H1 (cell line): Measurements from ENCODE around the gene CRNKL1. TPM values are rescaled to one million over a fixed set of nuclear protein-coding genes. Genes with fewer than 3 reads are reported as not detected.

ENCODE experiments used
- CTCF ChIA-PET: fragments of 300-600 bp; sonication (Branson Sonifier 250); formaldehyde crosslinking; loops from one replicate; lab custom pipeline; 2021; ENCODE audit not compliant: partially characterized antibody; lab: Charles Lee
- POLR2A ChIA-PET: fragments of 300-600 bp; sonication (Branson Sonifier 250); formaldehyde crosslinking; loops from one replicate; lab custom pipeline; 2021; ENCODE audit warnings: inconsistent platforms; ENCODE audit not compliant: partially characterized antibody; lab: Charles Lee
- DNase-seq, 2 experiments: peaks; one replicate each; pipeline versions ENCODE4 v3.0.0 to v3.0.0-alpha.2; 2010 to 2022; ENCODE audit warnings: low spot score in 2 of 2, low read depth in 1 of 2, mixed read lengths in 1 of 2
- FAIRE-seq: peaks from 2 replicates; lab custom pipeline; 2011; peaks lifted over from hg19 to GRCh38; lab: Jason Lieb, UNC
- H2AFZ ChIP-seq: 2 replicates; pipeline ENCODE4 v1.8.1; 2012; ENCODE audit warnings: low read length, inconsistent platforms
- H2AK5ac ChIP-seq: 2 replicates; pipeline ENCODE4 v1.6.1; 2013; ENCODE audit warnings: low read depth, low read length
- H2BK120ac ChIP-seq: replicated peaks from 2 replicates; pipeline ENCODE3; 2013; ENCODE audit warnings: low read depth, low read length, inconsistent platforms
- H2BK12ac ChIP-seq: 2 replicates; pipeline ENCODE4 v1.6.1; 2013; ENCODE audit warnings: low read depth, low read length
- H2BK15ac ChIP-seq: 2 replicates; pipeline ENCODE4 v1.6.1; 2013; ENCODE audit warnings: low read length
- H2BK20ac ChIP-seq: 2 replicates; pipeline ENCODE4 v1.6.1; 2013; ENCODE audit warnings: low read length
- H2BK5ac ChIP-seq: 2 replicates; pipeline ENCODE4 v1.6.1; 2013; ENCODE audit warnings: low read depth, low read length
- H3K14ac ChIP-seq: 2 replicates; pipeline ENCODE4 v1.6.1; 2013; ENCODE audit warnings: inconsistent platforms; ENCODE audit not compliant: insufficient read length
- H3K18ac ChIP-seq: 2 replicates; pipeline ENCODE4 v1.6.1; 2013; ENCODE audit warnings: low read length; ENCODE audit errors: extremely low read depth
- H3K23ac ChIP-seq: 2 replicates; pipeline ENCODE4 v1.6.1; 2013; ENCODE audit warnings: inconsistent platforms; ENCODE audit not compliant: insufficient read length
- H3K23me2 ChIP-seq: 2 replicates; pipeline ENCODE4 v1.6.1; 2013; ENCODE audit warnings: low read depth, low read length
- H3K27ac ChIP-seq: 2 replicates; pipeline ENCODE4 v1.6.1; 2011; ENCODE audit warnings: low read depth, low read length, inconsistent platforms
- H3K27me3 ChIP-seq, 4 experiments: replicated peaks in 1 of 4; 1 replicate in 1 of 4; 2 replicates in 3 of 4; pipeline versions ENCODE4 v1.6.1 to v1.8.1; 2011 to 2013; ENCODE audit warnings: low read length in 3 of 4, mild to moderate bottlenecking in 3 of 4, inconsistent platforms in 2 of 4, mixed read lengths in 2 of 4, moderate library complexity in 1 of 4; ENCODE audit not compliant: control insufficient read depth in 3 of 4, insufficient read depth in 3 of 4; ENCODE audit errors: extremely low read depth in 1 of 4
- H3K36me3 ChIP-seq, 4 experiments: 2 replicates each; pipeline versions ENCODE4 v1.6.1 to v1.8.1; 2011 to 2013; ENCODE audit warnings: mild to moderate bottlenecking in 4 of 4, low read length in 3 of 4, moderate library complexity in 2 of 4, control low read depth in 1 of 4, inconsistent platforms in 1 of 4; ENCODE audit not compliant: insufficient read depth in 4 of 4, control insufficient read depth in 2 of 4
- H3K4ac ChIP-seq: replicated peaks from 2 replicates; pipeline ENCODE3; 2013; ENCODE audit warnings: low read length, low read depth, mixed read lengths, inconsistent platforms; ENCODE audit not compliant: insufficient read length
- H3K4me1 ChIP-seq, 4 experiments: replicated peaks in 1 of 4; 1 replicate in 1 of 4; 2 replicates in 3 of 4; pipeline versions ENCODE4 v1.6.1 to v1.8.1; 2011 to 2013; ENCODE audit warnings: low read length in 3 of 4, inconsistent platforms in 2 of 4, mixed read lengths in 1 of 4; ENCODE audit not compliant: insufficient read depth in 4 of 4, control insufficient read depth in 3 of 4
- H3K4me2 ChIP-seq, 2 experiments: 2 replicates each; pipeline versions ENCODE4 v1.6.1 to v1.8.1; 2011 to 2013; ENCODE audit warnings: low read depth in 2 of 2, low read length in 2 of 2, control low read depth in 1 of 2, inconsistent platforms in 1 of 2, mild to moderate bottlenecking in 1 of 2; ENCODE audit not compliant: insufficient read depth in 1 of 2
- H3K4me3 ChIP-seq, 4 experiments: fragments of 200-600, 300-600 bp in 1 of 4; sonication (generic), shearing (Covaris generic), sonication (Bioruptor Twin) in 1 of 4; 2 replicates each; pipeline versions ENCODE4 v1.5.1 to v1.8.1; 2011 to 2016; ENCODE audit warnings: low read length in 4 of 4, low read depth in 3 of 4, control low read depth in 2 of 4, inconsistent platforms in 2 of 4, mild to moderate bottlenecking in 2 of 4, mixed read lengths in 1 of 4, moderate library complexity in 1 of 4; ENCODE audit not compliant: insufficient read depth in 2 of 4; ENCODE audit errors: extremely low read depth in 1 of 4
- H3K56ac ChIP-seq: replicated peaks from 2 replicates; pipeline ENCODE3; 2013; ENCODE audit warnings: low read depth, mild to moderate bottlenecking, mixed read lengths, low read length, inconsistent platforms; ENCODE audit not compliant: insufficient read length
- H3K79me1 ChIP-seq: 2 replicates; pipeline ENCODE4 v1.6.1; 2013; ENCODE audit warnings: low read depth, low read length, control low read depth
- H3K79me2 ChIP-seq, 2 experiments: 2 replicates each; pipeline versions ENCODE4 v1.6.1 to v1.8.1; 2012 to 2013; ENCODE audit warnings: low read length in 2 of 2, mild to moderate bottlenecking in 2 of 2, inconsistent platforms in 1 of 2; ENCODE audit not compliant: insufficient read depth in 2 of 2, control insufficient read depth in 1 of 2
- H3K9ac ChIP-seq, 4 experiments: replicated peaks in 1 of 4; 1 replicate in 1 of 4; 2 replicates in 3 of 4; pipeline versions ENCODE4 v1.6.1 to v1.8.1; 2011 to 2013; ENCODE audit warnings: low read depth in 3 of 4, low read length in 3 of 4, control low read depth in 2 of 4, mild to moderate bottlenecking in 2 of 4, moderate library complexity in 2 of 4, inconsistent platforms in 1 of 4; ENCODE audit errors: extremely low read depth in 1 of 4
- H3K9me3 ChIP-seq, 2 experiments: 2 replicates each; pipeline versions ENCODE4 v1.6.1 to v1.8.1; 2012 to 2013; ENCODE audit warnings: mild to moderate bottlenecking in 2 of 2, moderate library complexity in 2 of 2, control low read depth in 1 of 2, inconsistent platforms in 1 of 2, low read depth in 1 of 2, low read length in 1 of 2, mixed read lengths in 1 of 2; ENCODE audit not compliant: insufficient read depth in 2 of 2
- H4K20me1 ChIP-seq, 2 experiments: replicated peaks in 1 of 2; 2 replicates each; pipeline versions ENCODE3 to v1.8.1; 2011 to 2013; ENCODE audit warnings: inconsistent platforms in 2 of 2, low read length in 2 of 2, mild to moderate bottlenecking in 1 of 2; ENCODE audit not compliant: insufficient read depth in 2 of 2, control insufficient read depth in 1 of 2
- H4K5ac ChIP-seq: 2 replicates; pipeline ENCODE4 v1.6.1; 2013; ENCODE audit warnings: low read length, low read depth, mixed read lengths, inconsistent platforms; ENCODE audit not compliant: insufficient read length
- H4K8ac ChIP-seq: 2 replicates; pipeline ENCODE4 v1.8.0; 2013; ENCODE audit warnings: mild to moderate bottlenecking, moderate library complexity, low read length, inconsistent platforms; ENCODE audit not compliant: insufficient read depth; ENCODE audit errors: extremely low read depth
- H4K91ac ChIP-seq: replicated peaks from 2 replicates; pipeline ENCODE3; 2013; ENCODE audit warnings: low read length, mixed read lengths, inconsistent platforms; ENCODE audit not compliant: insufficient read length
- KDM4A ChIP-seq: IDR thresholded peaks from one replicate; pipeline ENCODE4 v1.7.1; 2012; ENCODE audit warnings: low read depth, mild to moderate bottlenecking, moderate library complexity, low read length, inconsistent platforms; ENCODE audit not compliant: severe bottlenecking
- POLR2A ChIP-seq, 2 experiments: IDR thresholded peaks; 1 replicate in 1 of 2; 2 replicates in 1 of 2; pipeline ENCODE4 v1.6.1; 2011; ENCODE audit warnings: low read depth in 2 of 2, low read length in 2 of 2, mild to moderate bottlenecking in 2 of 2; ENCODE audit errors: control extremely low read depth in 1 of 2
- RAD21 ChIP-seq, 2 experiments: IDR thresholded peaks in 1 of 2; conservative IDR thresholded peaks in 1 of 2; 2 replicates each; pipeline ENCODE4 v1.6.1; 2011; ENCODE audit warnings: low read depth in 2 of 2, low read length in 2 of 2, improper control_type of control experiment in 1 of 2, inconsistent platforms in 1 of 2, mild to moderate bottlenecking in 1 of 2, moderate library complexity in 1 of 2
- TEAD4 ChIP-seq: IDR thresholded peaks from 2 replicates; pipeline ENCODE4 v1.6.1; 2012; ENCODE audit warnings: low read depth, low read length, inconsistent platforms, mixed read lengths
- YY1 ChIP-seq: IDR thresholded peaks from 2 replicates; pipeline ENCODE4 v1.6.1; 2011; ENCODE audit warnings: low read depth, mild to moderate bottlenecking, low read length
- WGBS, 2 experiments: shearing (Covaris generic) in 1 of 2; methylation state at CpG; one replicate each; pipeline versions ENCODE4 v1.1.6 to v1.1.7; 2013 to 2015; ENCODE audit warnings: low lambda C conversion rate in 2 of 2, mixed read lengths in 2 of 2, inconsistent platforms in 1 of 2, low coverage in 1 of 2, missing lambda C conversion rate in 1 of 2; ENCODE audit not compliant: insufficient replicate concordance in 2 of 2, insufficient coverage in 1 of 2, insufficient read length in 1 of 2; ENCODE audit errors: extremely low coverage in 1 of 2, missing lambda C conversion rate in 1 of 2; 5-methylcytosine and 5-hydroxymethylcytosine counted together
- polyA plus RNA-seq, 7 experiments: library from polyadenylated mRNA; depleted of rRNA in 3 of 7; stranded (reverse) in 5 of 7; unstranded in 2 of 7; fragments of >200 nt in 5 of 7; fragments of 200-250 nt in 2 of 7; gene quantifications; 1 replicate in 5 of 7; 2 replicates in 1 of 7; 4 replicates in 1 of 7; pipeline versions ENCODE4 v1.2.1 to v1.2.3, GENCODE V29; 2011 to 2013; ENCODE audit warnings: missing spikeins in 2 of 7, mixed read lengths in 2 of 7
- total RNA-seq: library from RNA; stranded (reverse); fragmentation: NEBNext Ultra II Directional; extraction: Animal tissue kit (Norgen Biotek cat#: 25700); gene quantifications from 2 replicates; pipeline ENCODE4 v1.2.1, GENCODE V29; 2021

CRNKL1 gene
- total and polyA plus RNA-seq, 2 of the 8 experiments (the other 6 are each of a cell fraction or from before 2014, with no cell fraction given), result 4.0 to 26.5 TPM

GRCh38 chr20:20027284-20027683, 25.0 kb downstream of the CRNKL1 start:
- H4K8ac ChIP-seq, result no peak overlapping the region
- H3K27me3 ChIP-seq, result no peaks in the 10 kb centered on the region
- no peak overlapping the region for H2BK15ac ChIP-seq
- peaks cover 1 to 2% of the 10 kb centered on the region in 2 experiments for H4K20me1 ChIP-seq
- TF ChIP-seq TEAD4 (no peak), KDM4A (no peak), YY1 (no peak), POLR2A (IDR thresholded peaks at IDR 0.05; ENCODE audit: control extremely low read depth in 1 of 2, low read depth in 2 of 2, low read length in 2 of 2) (no peak), RAD21 (IDR thresholded peaks at IDR 0.05 in 1 of 2, conservative IDR thresholded peaks at IDR 0.05 in 1 of 2; ENCODE audit: low read depth in 2 of 2, low read length in 2 of 2) (no peak)
- no peak overlapping the region for H2AK5ac ChIP-seq
- H4K91ac ChIP-seq, result no peak overlapping the region
- H4K5ac ChIP-seq, result no peak overlapping the region
- no peak overlapping the region for H3K14ac ChIP-seq
- no peak overlapping the region for H3K18ac ChIP-seq
- no peak overlapping the region for H3K9ac ChIP-seq
- H3K9me3 ChIP-seq, result no peaks in the 10 kb centered on the region
- H2BK20ac ChIP-seq, result no peak overlapping the region
- H3K4me2 ChIP-seq, result no peak overlapping the region
- ChIA-PET POLR2A (interaction anchor here (0.7 to 3.3 kb wide), 5 partner anchors 9 to 1482 kb away, joined by 3 to 14 read pairs (median 5); partner anchors contain the start of genes CFAP61, CRNKL1 and NAA20), CTCF (interaction anchor here (0.6 kb wide), 1 partner anchor 63 kb away, joined by 3 read pairs; no protein-coding TSS in a partner anchor)
- H3K4me3 ChIP-seq, result no peak overlapping the region
- DNase-seq, result no peak
- FAIRE-seq, result no peak
- no peak overlapping the region for H2BK12ac ChIP-seq
- no peak overlapping the region for H3K56ac ChIP-seq
- no peak overlapping the region for H2BK5ac ChIP-seq
- H3K36me3 ChIP-seq, result peaks cover 0 to 40% (median 14%) of the 10 kb centered on the region in 4 experiments; a peak in 7 of 8 replicates
- H3K23ac ChIP-seq, result no peak overlapping the region
- H3K23me2 ChIP-seq, result no peaks in the 10 kb centered on the region
- peaks cover 0 to 28% of the 10 kb centered on the region in 2 experiments; a peak in 2 of 4 replicates for H3K79me2 ChIP-seq
- H2AFZ ChIP-seq, result no peak overlapping the region
- no peak overlapping the region for H3K4ac ChIP-seq
- H3K27ac ChIP-seq, result no peak overlapping the region
- H3K4me1 ChIP-seq, result no peaks in the 10 kb centered on the region
- no peak overlapping the region for H2BK120ac ChIP-seq
- peaks cover 7% of the 10 kb centered on the region; the same call in 1 of the 2 replicates for H3K79me1 ChIP-seq
- 96% methylated on average over 2 of the region's 2 CpGs; no CpG with 5 or more reads in 1 of the 2 experiments for WGBS, 2 experiments
